Sigmoid colon (tissue), 4 donors: ENCODE results near the gene OR10H5.

ENCODE experiments used
- POLR2A ChIP-seq, 2 donors: fragments of 450-650 bp; IDR thresholded peaks; one replicate each; pipeline ENCODE4 v1.6.1; 2016; ENCODE audit warnings: antibody characterized with exemption in 2 of 2, mild to moderate bottlenecking in 2 of 2, moderate library complexity in 2 of 2
- POLR2AphosphoS5 ChIP-seq, 4 donors: sonication (generic); formaldehyde crosslinking; IDR thresholded peaks; one replicate each; pipeline ENCODE4 v1.6.1; 2017; ENCODE audit warnings: antibody characterized with exemption in 4 of 4
- TF ChIP-seq, protein P1 (sequence below), 4 experiments: fragments of 450-650 bp in 3 of 4; fragments of 200-600 bp in 1 of 4; IDR thresholded peaks; one replicate each; pipeline ENCODE4 v1.5.1; 2016 to 2019; ENCODE audit warnings: antibody characterized with exemption in 4 of 4, mild to moderate bottlenecking in 3 of 4, moderate library complexity in 2 of 4

- TF ChIP-seq, protein P1, sequence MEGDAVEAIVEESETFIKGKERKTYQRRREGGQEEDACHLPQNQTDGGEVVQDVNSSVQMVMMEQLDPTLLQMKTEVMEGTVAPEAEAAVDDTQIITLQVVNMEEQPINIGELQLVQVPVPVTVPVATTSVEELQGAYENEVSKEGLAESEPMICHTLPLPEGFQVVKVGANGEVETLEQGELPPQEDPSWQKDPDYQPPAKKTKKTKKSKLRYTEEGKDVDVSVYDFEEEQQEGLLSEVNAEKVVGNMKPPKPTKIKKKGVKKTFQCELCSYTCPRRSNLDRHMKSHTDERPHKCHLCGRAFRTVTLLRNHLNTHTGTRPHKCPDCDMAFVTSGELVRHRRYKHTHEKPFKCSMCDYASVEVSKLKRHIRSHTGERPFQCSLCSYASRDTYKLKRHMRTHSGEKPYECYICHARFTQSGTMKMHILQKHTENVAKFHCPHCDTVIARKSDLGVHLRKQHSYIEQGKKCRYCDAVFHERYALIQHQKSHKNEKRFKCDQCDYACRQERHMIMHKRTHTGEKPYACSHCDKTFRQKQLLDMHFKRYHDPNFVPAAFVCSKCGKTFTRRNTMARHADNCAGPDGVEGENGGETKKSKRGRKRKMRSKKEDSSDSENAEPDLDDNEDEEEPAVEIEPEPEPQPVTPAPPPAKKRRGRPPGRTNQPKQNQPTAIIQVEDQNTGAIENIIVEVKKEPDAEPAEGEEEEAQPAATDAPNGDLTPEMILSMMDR (IDR thresholded peaks at IDR 0.05) = no peak
- TF ChIP-seq POLR2AphosphoS5 (IDR thresholded peaks at IDR 0.05) (no peak), POLR2A (IDR thresholded peaks at IDR 0.05) (no peak)
Measured at GRCh38 chr19:15790096-15790495, 2.6 kb downstream of the OR10H5 start.
